Vagina (tissue), 2 donors: Measurements from ENCODE around the gene DGCR2.

Source experiments
- POLR2AphosphoS5 ChIP-seq, 2 donors: sonication (generic); formaldehyde crosslinking; IDR thresholded peaks; one replicate each; pipeline ENCODE4 v1.9.0; 2017; ENCODE audit warnings: antibody characterized with exemption in 2 of 2, mild to moderate bottlenecking in 2 of 2, low read depth in 1 of 2; ENCODE audit not compliant: insufficient read depth in 1 of 2
- TF ChIP-seq, protein P1 (sequence below), 3 experiments: fragments of 450-650 bp in 2 of 3; fragments of 200-600 bp in 1 of 3; sonication (generic) in 1 of 3; IDR thresholded peaks; one replicate each; pipeline ENCODE4 v1.5.1; 2017 to 2019; ENCODE audit warnings: antibody characterized with exemption in 3 of 3, mild to moderate bottlenecking in 2 of 3, moderate library complexity in 2 of 3

GRCh38 chr22:19106886-19107729 is 15.1 kb downstream of the DGCR2 start:
- no peak for TF ChIP-seq POLR2AphosphoS5 (IDR thresholded peaks at IDR 0.05; ENCODE audit: insufficient read depth in 1 of 2, low read depth in 1 of 2)
- TF ChIP-seq, protein P1, sequence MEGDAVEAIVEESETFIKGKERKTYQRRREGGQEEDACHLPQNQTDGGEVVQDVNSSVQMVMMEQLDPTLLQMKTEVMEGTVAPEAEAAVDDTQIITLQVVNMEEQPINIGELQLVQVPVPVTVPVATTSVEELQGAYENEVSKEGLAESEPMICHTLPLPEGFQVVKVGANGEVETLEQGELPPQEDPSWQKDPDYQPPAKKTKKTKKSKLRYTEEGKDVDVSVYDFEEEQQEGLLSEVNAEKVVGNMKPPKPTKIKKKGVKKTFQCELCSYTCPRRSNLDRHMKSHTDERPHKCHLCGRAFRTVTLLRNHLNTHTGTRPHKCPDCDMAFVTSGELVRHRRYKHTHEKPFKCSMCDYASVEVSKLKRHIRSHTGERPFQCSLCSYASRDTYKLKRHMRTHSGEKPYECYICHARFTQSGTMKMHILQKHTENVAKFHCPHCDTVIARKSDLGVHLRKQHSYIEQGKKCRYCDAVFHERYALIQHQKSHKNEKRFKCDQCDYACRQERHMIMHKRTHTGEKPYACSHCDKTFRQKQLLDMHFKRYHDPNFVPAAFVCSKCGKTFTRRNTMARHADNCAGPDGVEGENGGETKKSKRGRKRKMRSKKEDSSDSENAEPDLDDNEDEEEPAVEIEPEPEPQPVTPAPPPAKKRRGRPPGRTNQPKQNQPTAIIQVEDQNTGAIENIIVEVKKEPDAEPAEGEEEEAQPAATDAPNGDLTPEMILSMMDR (IDR thresholded peaks at IDR 0.05), result no peak
